NCI-H2196 treated with DMSO at 0.1 percent for 48 hours (cell line): Measurements from ENCODE around the gene TNFRSF1A.

Source experiments
- DNase-seq: peaks from one replicate; lab custom pipeline; 2025; ENCODE audit not compliant: unreplicated experiment; lab: John Stamatoyannopoulos, UW

Gene TNFRSF1A

GRCh38 chr12:6324936-6325750, 16.7 kb downstream of the TNFRSF1A start:
- no peak for DNase-seq

- DNase-seq = no peak
Measured at GRCh38 chr12:6323995-6324711, 17.7 kb downstream of the TNFRSF1A start.

GRCh38 chr12:6323340-6323994, 18.4 kb downstream of the TNFRSF1A start:
- no peak for DNase-seq

- no peak for DNase-seq
Measured at GRCh38 chr12:6322969-6323339, 18.9 kb downstream of the TNFRSF1A start.

- DNase-seq = no peak
Measured at GRCh38 chr12:6322352-6322751, 19.5 kb downstream of the TNFRSF1A start.

GRCh38 chr12:6321905-6322304, 20.0 kb downstream of the TNFRSF1A start:
- no peak for DNase-seq

- DNase-seq = no peak
Measured at GRCh38 chr12:6319446-6319845, 22.4 kb downstream of the TNFRSF1A start.

- no peak for DNase-seq
Measured at GRCh38 chr12:6318440-6318879, 23.4 kb downstream of the TNFRSF1A start.

GRCh38 chr12:6317693-6318439, 24.0 kb downstream of the TNFRSF1A start:
- DNase-seq = no peak

- DNase-seq = no peak
Measured at GRCh38 chr12:6316921-6317692, 24.8 kb downstream of the TNFRSF1A start.

GRCh38 chr12:6315704-6316597, 25.9 kb downstream of the TNFRSF1A start:
- no peak for DNase-seq

GRCh38 chr12:6315184-6315583, 26.7 kb downstream of the TNFRSF1A start:
- DNase-seq = no peak

- no peak for DNase-seq
Measured at GRCh38 chr12:6314776-6315175, 27.1 kb downstream of the TNFRSF1A start.

- DNase-seq = no peak
Measured at GRCh38 chr12:6313326-6313940, 28.4 kb downstream of the TNFRSF1A start.

- peak; percentile 28 for DNase-seq
Measured at GRCh38 chr12:6312529-6313325, 29.1 kb downstream of the TNFRSF1A start.

- no peak for DNase-seq
Measured at GRCh38 chr12:6311822-6312528, 29.9 kb downstream of the TNFRSF1A start.

GRCh38 chr12:6310771-6311610, 30.9 kb downstream of the TNFRSF1A start:
- no peak for DNase-seq
